ENCODE data around the gene DNAJC2. TPM values are rescaled to one million over a fixed set of nuclear protein-coding genes. Genes with fewer than 3 reads are reported as not detected.
"Not testable (repeated sequence)": the region's sequence is repeated elsewhere in the genome, so short reads cannot be mapped to it uniquely, and the experiment has no call there.

Gene DNAJC2
- total RNA-seq, 2 donors from 2014 or later, result 14.3 to 24.1 TPM

DNA sequence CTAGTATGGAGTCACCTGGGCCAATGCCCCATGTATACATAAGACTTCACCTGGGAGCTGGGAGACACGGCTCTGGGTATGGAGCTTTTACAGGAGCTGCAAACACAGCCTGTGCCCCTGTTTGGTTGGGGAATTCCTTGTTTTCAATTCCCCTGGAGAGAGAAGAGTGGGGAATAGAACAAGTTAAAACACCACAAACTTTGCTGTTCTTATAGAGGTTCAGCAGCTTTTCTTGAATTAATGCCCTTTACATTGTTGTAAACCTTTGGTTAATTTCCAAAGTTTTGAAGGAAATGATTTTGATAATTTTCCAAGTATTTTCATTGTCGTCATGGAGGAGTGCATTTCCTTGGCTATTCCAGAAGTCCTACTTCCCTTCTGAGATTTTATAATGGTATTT, 66.4 kb downstream of the DNAJC2 start:
- H3K27me3 ChIP-seq; H3K36me3 ChIP-seq (replicated peaks in 1 of 2; ENCODE audit: insufficient read depth in 1 of 2, low read depth in 2 of 2); DNase-seq; H3K4me3 ChIP-seq; ATAC-seq; H3K27ac ChIP-seq; intact Hi-C loops (cut with DNase I); H3K9me3 ChIP-seq: not testable (repeated sequence)
- WGBS, 2 donors, result 72 to 80% methylated on average over 1 to 2 of the region's 2 CpGs
- peaks cover 14% of the 10 kb centered on the region for H3K4me1 ChIP-seq

GRCh38 chr7:103274867-103275266, 69.7 kb downstream of the DNAJC2 start:
- H3K4me3 ChIP-seq; H3K4me1 ChIP-seq; intact Hi-C loops (cut with DNase I); ATAC-seq; DNase-seq; H3K27me3 ChIP-seq; H3K36me3 ChIP-seq (replicated peaks in 1 of 2; ENCODE audit: insufficient read depth in 1 of 2, low read depth in 2 of 2); H3K27ac ChIP-seq; H3K9me3 ChIP-seq: not testable (repeated sequence)
- 87 to 99% methylated on average over 5 to 11 of the region's 24 CpGs for WGBS, 2 donors

- DNase-seq; H3K4me3 ChIP-seq; H3K27ac ChIP-seq; H3K27me3 ChIP-seq; H3K36me3 ChIP-seq (replicated peaks in 1 of 2; ENCODE audit: insufficient read depth in 1 of 2, low read depth in 2 of 2); intact Hi-C loops (cut with DNase I); ATAC-seq; H3K4me1 ChIP-seq; H3K9me3 ChIP-seq: not testable (repeated sequence)
- 87 to 88% methylated on average over 6 of the region's 6 CpGs for WGBS, 2 donors
Measured at GRCh38 chr7:103273374-103273773, 71.2 kb downstream of the DNAJC2 start.

GRCh38 chr7:103266229-103266628, 78.3 kb downstream of the DNAJC2 start:
- H3K36me3 ChIP-seq (replicated peaks in 1 of 2; ENCODE audit: insufficient read depth in 1 of 2, low read depth in 2 of 2); H3K4me3 ChIP-seq; H3K27ac ChIP-seq; DNase-seq; intact Hi-C loops (cut with DNase I); H3K9me3 ChIP-seq; H3K4me1 ChIP-seq; H3K27me3 ChIP-seq; ATAC-seq: not testable (repeated sequence)
- WGBS, 2 donors, result 54 to 61% methylated on average over 2 of the region's 2 CpGs

DNA sequence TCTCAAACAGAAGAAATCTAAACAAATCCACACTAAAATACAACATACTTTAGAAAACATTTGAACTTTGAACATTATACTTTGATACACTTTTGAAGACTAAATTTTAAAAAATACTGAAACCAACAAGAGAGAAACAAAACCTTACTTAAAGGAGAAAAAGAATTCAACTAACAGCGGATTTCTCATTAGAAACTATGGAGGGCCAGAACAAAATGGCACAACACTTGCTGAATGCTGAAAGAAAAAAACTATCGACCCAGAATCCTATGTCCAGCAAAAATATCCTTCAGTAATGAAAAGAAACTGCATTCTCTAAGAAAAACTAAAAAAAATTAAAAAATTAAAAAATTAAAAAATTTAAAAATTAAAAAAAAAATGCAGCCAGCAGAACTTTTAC, 80.5 kb downstream of the DNAJC2 start:
- H3K27me3 ChIP-seq; ATAC-seq; DNase-seq; H3K4me3 ChIP-seq; intact Hi-C loops (cut with DNase I); H3K27ac ChIP-seq; H3K4me1 ChIP-seq; H3K9me3 ChIP-seq; H3K36me3 ChIP-seq (replicated peaks in 1 of 2; ENCODE audit: insufficient read depth in 1 of 2, low read depth in 2 of 2): not testable (repeated sequence)
- 79 to 82% methylated on average over 2 of the region's 2 CpGs for WGBS, 2 donors

Small RNA genes within 50 kb of the gene (small RNA-seq; reads per million reads assigned to genes)
- not detected for gene RPS29P16

Other genes with a start within 250 kb of the DNAJC2 start
- gene NAPEPLD, start 195.7 kb downstream of the DNAJC2 start, total RNA-seq, result 10 to 100 TPM; 11.2 to 12.9 TPM
- gene PMPCB, start 47.3 kb downstream of the DNAJC2 start, total RNA-seq, result 10 to 100 TPM; 30.1 to 38.6 TPM
- gene PSMC2, start 2.9 kb upstream of the DNAJC2 start, total RNA-seq, result 10 to 100 TPM; 27.0 to 40.5 TPM
- gene SLC26A5, start 101.4 kb upstream of the DNAJC2 start, total RNA-seq, result not detected

All from body of pancreas (tissue), 4 donors.